Neutrophil (primary cell): ENCODE data around the gene MVP.

Source experiments
- H3K27ac ChIP-seq: fragments of 200-600 bp; sonication (generic); 2 replicates; pipeline ENCODE4 v1.5.1; 2016; ENCODE audit warnings: mild to moderate bottlenecking, moderate library complexity
- H3K27me3 ChIP-seq: fragments of 200-600 bp; sonication (generic); 2 replicates; pipeline ENCODE4 v1.6.0; 2016; ENCODE audit warnings: mild to moderate bottlenecking
- H3K36me3 ChIP-seq: fragments of 200-600 bp; sonication (generic); 2 replicates; pipeline ENCODE4 v1.5.1; 2017
- H3K4me1 ChIP-seq, 2 experiments: fragments of 200-600 bp in 1 of 2; sonication (generic) in 1 of 2; 1 replicate in 1 of 2; 2 replicates in 1 of 2; pipeline versions ENCODE4 v1.5.1 to v1.6.1; 2013 to 2016; ENCODE audit warnings: low read depth in 1 of 2, low read length in 1 of 2, mild to moderate bottlenecking in 1 of 2, moderate library complexity in 1 of 2; ENCODE audit not compliant: control insufficient read depth in 1 of 2, insufficient read depth in 1 of 2
- H3K4me3 ChIP-seq, 2 experiments: fragments of 200-600 bp in 1 of 2; sonication (generic) in 1 of 2; 1 replicate in 1 of 2; 2 replicates in 1 of 2; pipeline ENCODE4 v1.5.1; 2013 to 2016; ENCODE audit warnings: low read depth in 1 of 2, low read length in 1 of 2, mild to moderate bottlenecking in 1 of 2, moderate library complexity in 1 of 2
- H3K9me3 ChIP-seq: fragments of 200-600 bp; sonication (generic); 2 replicates; pipeline ENCODE4 v1.5.1; 2016
- CTCF ChIP-seq: fragments of 200-600 bp; sonication (generic); IDR thresholded peaks from 2 replicates; pipeline ENCODE4 v1.5.1; 2016; ENCODE audit warnings: antibody characterized with exemption

Gene MVP

GRCh38 chr16:29876217-29876593, 55.9 kb downstream of the MVP start:
- H3K36me3 ChIP-seq = no peaks in the 10 kb centered on the region
- H3K27me3 ChIP-seq = peaks cover 51% of the 10 kb centered on the region
- H3K9me3 ChIP-seq = no peaks in the 10 kb centered on the region
- peaks cover 9 to 14% of the 10 kb centered on the region in 2 experiments for H3K4me1 ChIP-seq
- H3K27ac ChIP-seq = no peak overlapping the region
- peak overlapping the region; percentile 31 to 36 for H3K4me3 ChIP-seq
- no peak for TF ChIP-seq CTCF

- Histone ChIP-seq H3K9me3 (no peaks in the 10 kb centered on the region), H3K4me1 (peaks cover 9 to 14% of the 10 kb centered on the region in 2 experiments), H3K27me3 (peaks cover 51% of the 10 kb centered on the region), H3K36me3 (no peaks in the 10 kb centered on the region), H3K27ac (no peak overlapping the region), H3K4me3 (peak overlapping the region; percentile 31 to 36)
- TF ChIP-seq CTCF = no peak
Measured at GRCh38 chr16:29876594-29877249, 56.5 kb downstream of the MVP start.

GRCh38 chr16:29877266-29877961, 57.2 kb downstream of the MVP start:
- Histone ChIP-seq H3K36me3 (no peaks in the 10 kb centered on the region), H3K27me3 (peaks cover 51% of the 10 kb centered on the region), H3K4me3 (peak overlapping the region in 1 of 2 experiments; percentile 2), H3K9me3 (no peaks in the 10 kb centered on the region), H3K27ac (no peak overlapping the region), H3K4me1 (peaks cover 9 to 14% of the 10 kb centered on the region in 2 experiments)
- TF ChIP-seq CTCF = no peak

GRCh38 chr16:29878172-29878571, 57.9 kb downstream of the MVP start:
- Histone ChIP-seq H3K36me3 (no peaks in the 10 kb centered on the region), H3K4me3 (no peak overlapping the region), H3K27me3 (peaks cover 51% of the 10 kb centered on the region), H3K27ac (no peak overlapping the region), H3K4me1 (peaks cover 9 to 14% of the 10 kb centered on the region in 2 experiments), H3K9me3 (no peaks in the 10 kb centered on the region)
- no peak for TF ChIP-seq CTCF

- H3K4me3 ChIP-seq = no peak overlapping the region
- peaks cover 9 to 14% of the 10 kb centered on the region in 2 experiments for H3K4me1 ChIP-seq
- H3K27me3 ChIP-seq = peaks cover 36% of the 10 kb centered on the region
- H3K9me3 ChIP-seq = no peaks in the 10 kb centered on the region
- no peaks in the 10 kb centered on the region for H3K36me3 ChIP-seq
- TF ChIP-seq CTCF = no peak
- no peak overlapping the region for H3K27ac ChIP-seq
Measured at GRCh38 chr16:29881050-29881449, 60.8 kb downstream of the MVP start.
